ENCODE results near the gene APOBEC3C. TPM values are rescaled to one million over a fixed set of nuclear protein-coding genes. Genes with fewer than 3 reads are reported as not detected.
"Not testable (repeated sequence)": the region's sequence is repeated elsewhere in the genome, so short reads cannot be mapped to it uniquely, and the experiment has no call there.

The APOBEC3C gene
- total RNA-seq, 1 donor from 2014 or later, result 16.2 TPM

DNA sequence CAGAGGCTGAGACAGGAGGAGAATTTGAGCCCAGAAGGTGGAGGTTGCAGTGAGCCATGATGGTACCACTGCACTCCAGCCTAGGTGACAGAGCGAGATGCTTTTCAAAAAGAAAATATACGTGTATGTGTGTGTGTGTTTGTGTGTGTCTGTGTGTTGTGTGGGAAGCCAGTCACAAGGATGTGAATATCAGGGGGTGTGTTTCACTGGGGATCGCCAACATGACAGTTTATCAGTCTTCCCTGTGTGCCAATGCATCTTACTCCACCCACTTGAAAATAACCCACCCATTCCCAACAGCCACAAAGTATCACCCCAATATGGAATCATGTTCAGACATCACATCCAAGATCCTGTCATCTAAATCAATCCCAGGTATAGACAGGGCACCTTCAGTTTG lies 42.3 kb upstream of the APOBEC3C start:
- TF ChIP-seq CTCF (IDR thresholded peaks at IDR 0.05), result no peak
- no peak for TF ChIP-seq POLR2A (IDR thresholded peaks at IDR 0.05)
- no peak for TF ChIP-seq POLR2AphosphoS5 (IDR thresholded peaks at IDR 0.05; ENCODE audit: insufficient read depth in 1 of 2, low read depth in 1 of 2)
- H3K4me3 ChIP-seq, result no peak overlapping the region
- H3K4me1 ChIP-seq, result no peaks in the 10 kb centered on the region
- no peak overlapping the region for H3K27ac ChIP-seq
- no peaks in the 10 kb centered on the region for H3K27me3 ChIP-seq
- intact Hi-C loops (cut with DNase I), result no loop called here
- no peak for DNase-seq (ENCODE audit: extremely low spot score in 2 of 2)
- no peaks in the 10 kb centered on the region for H3K9me3 ChIP-seq
- no peaks in the 10 kb centered on the region for H3K36me3 ChIP-seq

DNA sequence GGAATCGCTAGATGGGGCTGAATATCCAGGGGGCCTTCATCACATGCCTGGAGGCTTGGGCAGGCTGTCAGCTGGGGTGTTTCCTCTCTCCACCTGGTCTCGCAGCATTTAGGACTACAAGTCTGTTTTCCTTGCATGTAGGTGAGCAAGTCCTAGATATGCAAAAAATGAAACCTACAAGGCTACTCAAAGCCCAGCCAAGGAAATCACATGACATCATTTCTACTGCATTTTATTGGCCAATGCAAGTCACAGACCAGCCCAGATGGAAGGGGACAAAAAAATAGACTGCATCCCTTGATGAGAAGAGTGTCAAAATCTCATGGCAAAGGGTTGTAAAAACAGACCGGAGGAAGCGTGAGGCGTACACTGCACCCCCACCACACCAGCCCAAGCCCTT lies 41.5 kb upstream of the APOBEC3C start:
- H3K27ac ChIP-seq, result no peak overlapping the region
- H3K4me3 ChIP-seq, result no peak overlapping the region
- TF ChIP-seq POLR2AphosphoS5 (IDR thresholded peaks at IDR 0.05; ENCODE audit: insufficient read depth in 1 of 2, low read depth in 1 of 2), result no peak
- no peak for TF ChIP-seq CTCF (IDR thresholded peaks at IDR 0.05)
- TF ChIP-seq POLR2A (IDR thresholded peaks at IDR 0.05), result no peak
- intact Hi-C loops (cut with DNase I), result no loop called here
- no peaks in the 10 kb centered on the region for H3K9me3 ChIP-seq
- H3K27me3 ChIP-seq, result no peaks in the 10 kb centered on the region
- no peak for DNase-seq (ENCODE audit: extremely low spot score in 2 of 2)
- no peaks in the 10 kb centered on the region for H3K4me1 ChIP-seq
- no peaks in the 10 kb centered on the region for H3K36me3 ChIP-seq

- no peaks in the 10 kb centered on the region for H3K27me3 ChIP-seq
- no peak overlapping the region for H3K27ac ChIP-seq
- H3K36me3 ChIP-seq, result no peaks in the 10 kb centered on the region
- TF ChIP-seq POLR2A (IDR thresholded peaks at IDR 0.05) (no peak), CTCF (IDR thresholded peaks at IDR 0.05) (peak in 1 of 3 experiments; percentile 63)
- no peaks in the 10 kb centered on the region for H3K9me3 ChIP-seq
- DNase-seq (ENCODE audit: extremely low spot score in 2 of 2), result no peak
- H3K4me1 ChIP-seq, result no peaks in the 10 kb centered on the region
- no peak overlapping the region for H3K4me3 ChIP-seq
- intact Hi-C loops (cut with DNase I), result no loop called here
Measured at GRCh38 chr22:38973289-38974169, 40.5 kb upstream of the APOBEC3C start.

GRCh38 chr22:38974170-38974825 lies 39.8 kb upstream of the APOBEC3C start:
- TF ChIP-seq POLR2A (IDR thresholded peaks at IDR 0.05), result no peak
- no peak for TF ChIP-seq POLR2AphosphoS5 (IDR thresholded peaks at IDR 0.05; ENCODE audit: insufficient read depth in 1 of 2, low read depth in 1 of 2)
- no peak for TF ChIP-seq CTCF (IDR thresholded peaks at IDR 0.05)
- H3K9me3 ChIP-seq, result no peaks in the 10 kb centered on the region
- H3K4me3 ChIP-seq, result no peak overlapping the region
- no peaks in the 10 kb centered on the region for H3K27me3 ChIP-seq
- no peaks in the 10 kb centered on the region for H3K4me1 ChIP-seq
- H3K27ac ChIP-seq, result no peak overlapping the region
- H3K36me3 ChIP-seq, result no peaks in the 10 kb centered on the region
- intact Hi-C loops (cut with DNase I), result no loop called here
- DNase-seq (ENCODE audit: extremely low spot score in 2 of 2), result no peak

DNA sequence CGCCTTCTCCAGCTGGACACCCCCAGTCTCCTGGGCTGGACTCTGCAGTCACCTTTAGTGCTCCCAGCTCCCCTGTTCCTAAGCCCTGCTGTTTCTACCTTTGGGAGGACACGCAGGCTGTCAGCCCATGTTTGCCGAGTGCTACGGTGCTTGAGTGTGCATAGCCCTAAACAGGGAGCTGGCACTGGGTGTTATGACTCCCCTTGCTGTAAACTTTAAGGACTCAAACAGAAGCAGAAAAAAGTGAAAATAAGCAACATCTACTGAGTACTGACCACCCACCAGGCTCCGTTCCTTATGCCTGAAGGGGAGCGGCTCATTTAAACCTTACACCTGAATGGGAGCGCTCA lies 39.3 kb upstream of the APOBEC3C start:
- no peak for DNase-seq (ENCODE audit: extremely low spot score in 2 of 2)
- Histone ChIP-seq H3K27ac (no peak overlapping the region), H3K27me3 (no peaks in the 10 kb centered on the region), H3K9me3 (no peaks in the 10 kb centered on the region), H3K4me3 (no peak overlapping the region), H3K4me1 (no peaks in the 10 kb centered on the region), H3K36me3 (no peaks in the 10 kb centered on the region)
- intact Hi-C loops (cut with DNase I), result no loop called here
- TF ChIP-seq CTCF (IDR thresholded peaks at IDR 0.05) (no peak), POLR2AphosphoS5 (IDR thresholded peaks at IDR 0.05; ENCODE audit: insufficient read depth in 1 of 2, low read depth in 1 of 2) (no peak), POLR2A (IDR thresholded peaks at IDR 0.05) (no peak)

DNA sequence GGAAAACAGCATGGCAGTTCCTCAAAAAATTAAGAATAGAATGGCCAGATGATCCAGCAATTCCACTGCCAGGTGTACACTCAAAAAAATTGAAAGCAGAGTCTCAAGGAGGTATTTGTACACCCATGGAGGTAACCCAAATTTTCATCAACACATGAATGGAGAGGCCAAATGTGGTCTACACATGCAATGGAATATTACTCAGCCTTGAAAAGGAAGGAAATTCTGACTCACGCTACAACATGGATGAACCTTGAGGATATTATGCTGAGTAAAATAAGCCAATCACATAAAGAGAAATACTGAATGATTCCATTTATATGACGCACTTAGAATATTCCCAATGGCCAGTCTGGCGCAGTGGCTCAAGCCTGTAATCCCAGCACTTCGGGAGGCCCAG lies 36.8 kb upstream of the APOBEC3C start:
- intact Hi-C loops (cut with DNase I); H3K27ac ChIP-seq; H3K27me3 ChIP-seq; H3K9me3 ChIP-seq; H3K4me3 ChIP-seq; H3K36me3 ChIP-seq; H3K4me1 ChIP-seq; DNase-seq (ENCODE audit: extremely low spot score in 2 of 2): not testable (repeated sequence)

DNA sequence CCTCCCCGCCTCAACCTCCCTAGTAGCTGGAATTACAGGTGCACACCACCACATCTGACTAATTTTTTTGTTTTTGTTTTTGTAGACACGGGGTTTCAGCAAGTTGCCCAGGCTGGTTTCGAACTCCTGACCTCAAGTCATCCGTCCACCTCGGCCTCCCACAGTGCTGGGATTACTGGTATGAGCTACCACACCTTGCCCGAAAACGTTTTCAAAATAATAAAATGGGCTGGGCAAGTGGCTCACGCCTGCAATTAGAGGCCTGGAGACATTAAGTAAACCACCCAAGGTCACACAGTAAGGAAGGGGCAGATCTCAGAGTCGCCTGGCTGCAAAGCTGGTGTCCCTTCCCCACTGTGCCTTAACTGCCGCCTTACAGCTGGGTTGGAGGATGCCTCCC lies 33.5 kb upstream of the APOBEC3C start:
- H3K27ac ChIP-seq; H3K27me3 ChIP-seq; DNase-seq (ENCODE audit: extremely low spot score in 2 of 2); intact Hi-C loops (cut with DNase I); H3K36me3 ChIP-seq; H3K4me1 ChIP-seq; H3K4me3 ChIP-seq; H3K9me3 ChIP-seq: not testable (repeated sequence)

All from vagina (tissue), 2 donors.